DMS114 treated with DMSO at 0.1 percent for 48 hours (cell line): ENCODE results near the gene PGLYRP1.

ENCODE experiments used
- DNase-seq: peaks from one replicate; lab custom pipeline; 2025; ENCODE audit not compliant: unreplicated experiment; lab: John Stamatoyannopoulos, UW

The PGLYRP1 gene

GRCh38 chr19:46033401-46033800 lies 10.5 kb upstream of the PGLYRP1 start:
- no peak for DNase-seq

GRCh38 chr19:46032597-46033025 lies 9.8 kb upstream of the PGLYRP1 start:
- DNase-seq: no peak

GRCh38 chr19:46031781-46032596 lies 9.1 kb upstream of the PGLYRP1 start:
- no peak for DNase-seq

- no peak for DNase-seq
Measured at GRCh38 chr19:46030812-46031550, 8.1 kb upstream of the PGLYRP1 start.

- no peak for DNase-seq
Measured at GRCh38 chr19:46025835-46026234, 3.0 kb upstream of the PGLYRP1 start.

- DNase-seq: no peak
Measured at GRCh38 chr19:46023311-46023779, 492 bp upstream of the PGLYRP1 start.

- no peak for DNase-seq
Measured at GRCh38 chr19:46022061-46022430, 807 bp downstream of the PGLYRP1 start.

GRCh38 chr19:46021531-46022041 lies 1.3 kb downstream of the PGLYRP1 start:
- DNase-seq: no peak

GRCh38 chr19:46020819-46021125 lies 2.1 kb downstream of the PGLYRP1 start:
- DNase-seq: no peak

GRCh38 chr19:46019270-46019669 lies 3.6 kb downstream of the PGLYRP1 start:
- DNase-seq: no peak

- DNase-seq: no peak
Measured at GRCh38 chr19:46018729-46019251, 4.1 kb downstream of the PGLYRP1 start.

- no peak for DNase-seq
Measured at GRCh38 chr19:46017874-46018675, 4.8 kb downstream of the PGLYRP1 start.

GRCh38 chr19:46017095-46017429 lies 5.8 kb downstream of the PGLYRP1 start:
- no peak for DNase-seq

- no peak for DNase-seq
Measured at GRCh38 chr19:46016426-46017094, 6.3 kb downstream of the PGLYRP1 start.

GRCh38 chr19:46015687-46016425 lies 7.0 kb downstream of the PGLYRP1 start:
- no peak for DNase-seq

GRCh38 chr19:46014941-46015686 lies 7.7 kb downstream of the PGLYRP1 start:
- DNase-seq: no peak

- no peak for DNase-seq
Measured at GRCh38 chr19:46014534-46014933, 8.3 kb downstream of the PGLYRP1 start.

- DNase-seq: peak; percentile 2
Measured at GRCh38 chr19:46009530-46010510, 13.0 kb downstream of the PGLYRP1 start.
